ENCODE measurements around the gene WNT2.

The WNT2 gene

GRCh38 chr7:117274951-117275350, 47.9 kb downstream of the WNT2 start:
- H3K9me3 ChIP-seq (ENCODE audit: insufficient read depth, low read depth, low read length): no peaks in the 10 kb centered on the region
- no peak overlapping the region for H3K9ac ChIP-seq (ENCODE audit: low read depth, low read length)
- H3K36me3 ChIP-seq (ENCODE audit: insufficient read depth, low read depth, low read length): no peaks in the 10 kb centered on the region
- H3K27me3 ChIP-seq (ENCODE audit: insufficient read depth, low read length): no peaks in the 10 kb centered on the region
- H3K4me1 ChIP-seq (ENCODE audit: insufficient read depth, low read length): no peaks in the 10 kb centered on the region
- no peak overlapping the region for H3K27ac ChIP-seq (ENCODE audit: low read length)
- H3K4me3 ChIP-seq (ENCODE audit: low read length): no peak overlapping the region

GRCh38 chr7:117273814-117274225, 49.0 kb downstream of the WNT2 start:
- Histone ChIP-seq H3K27me3 (ENCODE audit: insufficient read depth, low read length) (no peaks in the 10 kb centered on the region), H3K9me3 (ENCODE audit: insufficient read depth, low read depth, low read length) (no peaks in the 10 kb centered on the region), H3K4me3 (ENCODE audit: low read length) (no peak overlapping the region), H3K9ac (ENCODE audit: low read depth, low read length) (no peak overlapping the region), H3K36me3 (ENCODE audit: insufficient read depth, low read depth, low read length) (no peaks in the 10 kb centered on the region), H3K4me1 (ENCODE audit: insufficient read depth, low read length) (no peaks in the 10 kb centered on the region), H3K27ac (ENCODE audit: low read length) (no peak overlapping the region)

DNA sequence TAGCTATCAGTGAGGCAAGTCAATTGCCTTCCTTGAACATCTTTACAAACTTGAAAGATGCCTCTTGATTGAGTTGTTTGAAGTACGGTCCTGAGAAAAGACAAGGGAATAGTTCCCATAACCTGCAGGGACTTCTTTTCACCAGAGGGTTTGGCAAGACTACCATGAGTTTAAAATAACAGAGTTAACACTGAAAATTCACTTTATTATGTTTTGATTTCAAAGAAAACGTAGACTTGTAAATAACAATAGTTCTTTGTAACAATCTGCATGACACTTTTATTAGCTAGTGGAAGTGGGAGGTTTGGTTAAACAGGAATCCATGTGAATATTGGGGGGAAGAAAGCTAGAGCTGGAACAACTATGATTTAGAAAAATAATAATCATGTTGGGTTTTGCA, 49.5 kb downstream of the WNT2 start:
- Histone ChIP-seq H3K9ac (ENCODE audit: low read depth, low read length) (no peak overlapping the region), H3K4me1 (ENCODE audit: insufficient read depth, low read length) (no peaks in the 10 kb centered on the region), H3K36me3 (ENCODE audit: insufficient read depth, low read depth, low read length) (no peaks in the 10 kb centered on the region), H3K4me3 (ENCODE audit: low read length) (no peak overlapping the region), H3K27ac (ENCODE audit: low read length) (no peak overlapping the region), H3K27me3 (ENCODE audit: insufficient read depth, low read length) (no peaks in the 10 kb centered on the region), H3K9me3 (ENCODE audit: insufficient read depth, low read depth, low read length) (no peaks in the 10 kb centered on the region)

DNA sequence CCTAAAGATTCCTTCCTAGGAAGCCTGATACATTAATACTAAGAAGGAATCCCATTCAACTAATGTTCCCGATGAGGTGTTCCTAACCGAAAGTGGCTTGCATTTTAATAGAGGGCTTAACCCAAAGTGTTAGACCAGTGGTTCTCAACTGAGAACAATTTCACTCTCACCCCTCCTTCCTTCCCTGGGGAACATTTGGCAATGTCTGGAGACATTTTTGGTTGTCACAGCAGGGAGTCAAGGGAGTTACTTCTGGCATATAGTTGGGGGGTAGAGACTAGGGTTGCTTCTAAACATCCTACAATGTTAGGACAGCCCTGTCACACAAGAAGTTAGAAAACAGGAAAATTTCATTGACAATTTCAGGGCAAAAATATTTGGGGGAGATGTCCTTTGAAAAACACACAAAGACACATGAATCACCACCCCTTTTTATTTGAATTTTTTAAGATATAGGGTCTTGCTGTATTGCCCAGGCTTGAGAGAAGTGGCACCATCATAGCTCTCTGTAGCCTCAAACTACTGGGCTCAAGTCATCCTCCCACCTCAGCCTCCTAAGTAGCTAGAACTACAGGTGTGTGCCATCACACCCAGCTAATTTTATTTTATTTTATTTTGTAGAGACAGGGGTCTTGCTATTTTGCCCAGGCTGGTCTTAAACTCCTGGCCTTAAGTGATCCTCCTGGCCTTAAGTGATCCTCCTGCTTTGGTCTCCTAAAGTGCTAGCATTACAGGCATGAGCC, 50.7 kb downstream of the WNT2 start:
- H3K9ac ChIP-seq (ENCODE audit: low read depth, low read length): no peak overlapping the region
- H3K27me3 ChIP-seq (ENCODE audit: insufficient read depth, low read length): no peaks in the 10 kb centered on the region
- no peaks in the 10 kb centered on the region for H3K9me3 ChIP-seq (ENCODE audit: insufficient read depth, low read depth, low read length)
- no peak overlapping the region for H3K4me3 ChIP-seq (ENCODE audit: low read length)
- no peak overlapping the region for H3K27ac ChIP-seq (ENCODE audit: low read length)
- H3K4me1 ChIP-seq (ENCODE audit: insufficient read depth, low read length): no peaks in the 10 kb centered on the region
- no peaks in the 10 kb centered on the region for H3K36me3 ChIP-seq (ENCODE audit: insufficient read depth, low read depth, low read length)

DNA sequence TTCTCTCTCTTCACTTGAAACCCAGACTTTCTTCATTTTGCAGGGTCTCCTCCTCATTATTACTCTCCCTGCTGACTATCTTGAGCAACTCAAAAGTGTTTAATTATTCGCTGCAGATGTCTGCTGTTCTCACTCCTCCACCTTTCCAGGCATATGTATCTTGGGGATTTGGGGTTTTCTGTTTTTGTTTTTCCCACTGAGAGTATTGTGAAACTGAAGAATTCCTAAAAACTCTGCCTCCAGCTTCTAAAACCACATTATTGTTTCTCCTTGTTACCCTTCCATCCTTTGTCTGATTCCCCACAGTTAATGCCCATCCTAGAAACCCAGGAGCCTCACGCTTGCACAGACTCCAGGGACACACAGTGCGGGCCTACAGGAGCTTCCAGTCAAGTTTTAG, 51.3 kb downstream of the WNT2 start:
- H3K27ac ChIP-seq (ENCODE audit: low read length): no peak overlapping the region
- H3K27me3 ChIP-seq (ENCODE audit: insufficient read depth, low read length): no peaks in the 10 kb centered on the region
- no peaks in the 10 kb centered on the region for H3K36me3 ChIP-seq (ENCODE audit: insufficient read depth, low read depth, low read length)
- no peaks in the 10 kb centered on the region for H3K9me3 ChIP-seq (ENCODE audit: insufficient read depth, low read depth, low read length)
- H3K4me3 ChIP-seq (ENCODE audit: low read length): no peak overlapping the region
- H3K9ac ChIP-seq (ENCODE audit: low read depth, low read length): no peak overlapping the region
- no peaks in the 10 kb centered on the region for H3K4me1 ChIP-seq (ENCODE audit: insufficient read depth, low read length)

DNA sequence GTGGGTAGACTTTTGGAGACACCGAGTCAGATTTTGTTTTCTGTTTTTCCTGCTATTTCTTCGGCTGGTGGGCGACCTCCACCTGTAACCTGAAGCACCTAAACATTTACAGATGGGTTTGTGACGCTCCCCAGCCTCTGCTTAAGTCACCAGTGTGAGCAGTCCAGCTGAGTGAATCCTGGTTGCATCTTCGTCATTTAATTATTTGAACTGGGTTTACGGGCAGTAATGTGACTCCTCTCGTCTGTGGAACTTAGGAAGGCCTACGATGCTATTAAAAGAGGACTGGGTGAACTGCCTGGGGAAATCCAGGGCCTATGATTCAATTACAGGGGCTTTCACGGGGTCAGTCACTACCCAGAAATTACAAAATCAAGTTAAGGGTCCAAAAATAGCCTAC, 52.5 kb downstream of the WNT2 start:
- H3K4me3 ChIP-seq (ENCODE audit: low read length): no peak overlapping the region
- H3K4me1 ChIP-seq (ENCODE audit: insufficient read depth, low read length): no peaks in the 10 kb centered on the region
- H3K9ac ChIP-seq (ENCODE audit: low read depth, low read length): no peak overlapping the region
- no peaks in the 10 kb centered on the region for H3K36me3 ChIP-seq (ENCODE audit: insufficient read depth, low read depth, low read length)
- H3K9me3 ChIP-seq (ENCODE audit: insufficient read depth, low read depth, low read length): no peaks in the 10 kb centered on the region
- no peak overlapping the region for H3K27ac ChIP-seq (ENCODE audit: low read length)
- H3K27me3 ChIP-seq (ENCODE audit: insufficient read depth, low read length): no peaks in the 10 kb centered on the region

GRCh38 chr7:117269886-117270285, 53.0 kb downstream of the WNT2 start:
- Histone ChIP-seq H3K27ac (ENCODE audit: low read length) (no peak overlapping the region), H3K4me3 (ENCODE audit: low read length) (no peak overlapping the region), H3K9ac (ENCODE audit: low read depth, low read length) (no peak overlapping the region), H3K27me3 (ENCODE audit: insufficient read depth, low read length) (no peaks in the 10 kb centered on the region), H3K4me1 (ENCODE audit: insufficient read depth, low read length) (no peaks in the 10 kb centered on the region), H3K9me3 (ENCODE audit: insufficient read depth, low read depth, low read length) (no peaks in the 10 kb centered on the region), H3K36me3 (ENCODE audit: insufficient read depth, low read depth, low read length) (no peaks in the 10 kb centered on the region)

GRCh38 chr7:117269417-117269816, 53.4 kb downstream of the WNT2 start:
- Histone ChIP-seq H3K36me3 (ENCODE audit: insufficient read depth, low read depth, low read length) (no peaks in the 10 kb centered on the region), H3K4me3 (ENCODE audit: low read length) (no peak overlapping the region), H3K9ac (ENCODE audit: low read depth, low read length) (no peak overlapping the region), H3K27ac (ENCODE audit: low read length) (no peak overlapping the region), H3K4me1 (ENCODE audit: insufficient read depth, low read length) (no peaks in the 10 kb centered on the region), H3K9me3 (ENCODE audit: insufficient read depth, low read depth, low read length) (no peaks in the 10 kb centered on the region), H3K27me3 (ENCODE audit: insufficient read depth, low read length) (no peaks in the 10 kb centered on the region)

- Histone ChIP-seq H3K4me3 (ENCODE audit: low read length) (no peak overlapping the region), H3K9ac (ENCODE audit: low read depth, low read length) (no peak overlapping the region), H3K4me1 (ENCODE audit: insufficient read depth, low read length) (no peaks in the 10 kb centered on the region), H3K9me3 (ENCODE audit: insufficient read depth, low read depth, low read length) (no peaks in the 10 kb centered on the region), H3K27me3 (ENCODE audit: insufficient read depth, low read length) (no peaks in the 10 kb centered on the region), H3K27ac (ENCODE audit: low read length) (no peak overlapping the region), H3K36me3 (ENCODE audit: insufficient read depth, low read depth, low read length) (no peaks in the 10 kb centered on the region)
These were observed 58.1 kb downstream of the WNT2 start for GRCh38 chr7:117264716-117265115.

- Histone ChIP-seq H3K9me3 (ENCODE audit: insufficient read depth, low read depth, low read length) (no peaks in the 10 kb centered on the region), H3K4me1 (ENCODE audit: insufficient read depth, low read length) (no peaks in the 10 kb centered on the region), H3K27me3 (ENCODE audit: insufficient read depth, low read length) (no peaks in the 10 kb centered on the region), H3K27ac (ENCODE audit: low read length) (no peak overlapping the region), H3K36me3 (ENCODE audit: insufficient read depth, low read depth, low read length) (no peaks in the 10 kb centered on the region), H3K4me3 (ENCODE audit: low read length) (no peak overlapping the region), H3K9ac (ENCODE audit: low read depth, low read length) (no peak overlapping the region)
These were observed 60.3 kb downstream of the WNT2 start for GRCh38 chr7:117262546-117262945.

- H3K4me3 ChIP-seq (ENCODE audit: low read length): no peak overlapping the region
- H3K9me3 ChIP-seq (ENCODE audit: insufficient read depth, low read depth, low read length): no peaks in the 10 kb centered on the region
- H3K4me1 ChIP-seq (ENCODE audit: insufficient read depth, low read length): no peaks in the 10 kb centered on the region
- no peaks in the 10 kb centered on the region for H3K27me3 ChIP-seq (ENCODE audit: insufficient read depth, low read length)
- H3K27ac ChIP-seq (ENCODE audit: low read length): no peak overlapping the region
- no peaks in the 10 kb centered on the region for H3K36me3 ChIP-seq (ENCODE audit: insufficient read depth, low read depth, low read length)
- no peak overlapping the region for H3K9ac ChIP-seq (ENCODE audit: low read depth, low read length)
These were observed 63.2 kb downstream of the WNT2 start for GRCh38 chr7:117259615-117260014.

DNA sequence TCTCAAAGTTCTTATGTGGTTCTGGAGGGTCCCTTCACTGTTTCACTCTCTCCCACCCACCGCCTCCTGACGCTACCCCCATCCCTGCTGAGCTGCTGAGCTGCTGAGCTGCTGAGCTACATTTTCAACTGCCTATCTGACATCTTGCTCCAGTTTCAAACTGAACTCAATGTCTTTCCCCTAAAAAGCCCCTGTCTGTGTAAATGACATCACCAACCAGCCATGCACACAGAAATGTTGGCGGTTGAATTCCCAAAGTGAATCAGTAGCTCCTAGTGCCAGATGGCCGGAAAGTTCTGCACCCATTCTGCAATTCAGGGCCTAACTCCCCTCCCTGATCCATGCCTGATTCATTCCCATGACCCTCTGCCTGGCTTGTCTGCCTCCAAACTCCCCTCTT, 71.2 kb downstream of the WNT2 start:
- H3K9ac ChIP-seq (ENCODE audit: low read depth, low read length): no peak overlapping the region
- H3K4me3 ChIP-seq (ENCODE audit: low read length): no peak overlapping the region
- H3K27ac ChIP-seq (ENCODE audit: low read length): no peak overlapping the region

More for the DNA sequence above, 71.2 kb downstream of the WNT2 start:
- no peaks in the 10 kb centered on the region for H3K27me3 ChIP-seq (ENCODE audit: insufficient read depth, low read length)
- no peaks in the 10 kb centered on the region for H3K9me3 ChIP-seq (ENCODE audit: insufficient read depth, low read depth, low read length)
- no peaks in the 10 kb centered on the region for H3K36me3 ChIP-seq (ENCODE audit: insufficient read depth, low read depth, low read length)
- no peaks in the 10 kb centered on the region for H3K4me1 ChIP-seq (ENCODE audit: insufficient read depth, low read length)
